HG02571 (cell line): ENCODE measurements around the gene RGPD4.
"Not testable (repeated sequence)": the region's sequence is repeated elsewhere in the genome, so short reads cannot be mapped to it uniquely, and the experiment has no call there.

Experiments
- ATAC-seq: cut with Tn5 transposase; IDR thresholded peaks from one replicate; pipeline ENCODE4 v1.9.1; 2021; ENCODE audit warnings: mild to moderate bottlenecking, moderate library complexity; ENCODE audit not compliant: unreplicated experiment

RGPD4 gene

DNA sequence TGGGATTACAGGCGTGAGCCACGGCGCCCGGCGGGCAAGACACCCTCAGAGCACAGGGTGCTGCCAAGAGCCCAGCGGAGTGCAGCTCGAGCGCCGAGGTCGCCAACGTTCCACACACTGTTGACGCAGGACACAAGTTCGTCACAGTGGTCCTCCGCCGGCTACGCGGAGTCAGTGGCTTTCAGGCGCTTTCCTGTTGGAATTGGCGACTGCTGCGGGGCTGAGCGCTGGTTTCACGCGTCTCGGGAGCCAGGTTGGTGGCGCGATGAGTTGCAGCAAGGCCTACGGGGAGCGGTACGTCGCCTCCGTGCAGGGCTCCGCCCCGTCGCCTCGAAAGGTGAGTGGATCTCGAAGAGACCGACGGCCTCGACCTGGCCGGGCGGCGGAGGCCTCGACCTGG lies at the start of gene RGPD4:
Gene RGPD4, plus strand, starts transcription at position 144 of the 400 bp plus-strand sequence. Its CDS starts 122 bp downstream, at position 266.
- not testable (repeated sequence) for ATAC-seq

DNA sequence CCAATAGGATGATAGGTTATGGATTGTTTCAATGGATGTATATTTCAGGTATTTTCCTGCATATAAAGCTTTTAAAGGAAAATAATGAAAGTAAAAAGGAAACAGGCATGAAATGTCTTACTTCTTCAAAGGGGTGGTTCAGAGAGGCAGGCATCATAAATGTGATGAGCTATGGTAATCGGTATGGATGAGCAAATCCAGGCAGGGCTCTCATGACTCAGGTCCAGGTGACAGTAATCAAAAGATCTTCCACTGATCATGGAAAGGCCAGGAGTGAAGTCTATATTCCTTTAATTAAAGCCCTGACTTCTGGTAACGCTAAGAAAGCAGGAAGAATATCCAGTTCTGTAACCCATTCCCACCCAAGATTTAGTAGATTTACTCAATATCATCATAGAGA lies 48.7 kb upstream of the RGPD4 start:
- no peak for ATAC-seq

GRCh38 chr2:107785756-107786155 lies 40.9 kb upstream of the RGPD4 start:
- no peak for ATAC-seq

- no peak for ATAC-seq
Measured at GRCh38 chr2:107790837-107791236, 35.9 kb upstream of the RGPD4 start.

- ATAC-seq, result no peak
Measured at GRCh38 chr2:107801498-107801897, 25.2 kb upstream of the RGPD4 start.

DNA sequence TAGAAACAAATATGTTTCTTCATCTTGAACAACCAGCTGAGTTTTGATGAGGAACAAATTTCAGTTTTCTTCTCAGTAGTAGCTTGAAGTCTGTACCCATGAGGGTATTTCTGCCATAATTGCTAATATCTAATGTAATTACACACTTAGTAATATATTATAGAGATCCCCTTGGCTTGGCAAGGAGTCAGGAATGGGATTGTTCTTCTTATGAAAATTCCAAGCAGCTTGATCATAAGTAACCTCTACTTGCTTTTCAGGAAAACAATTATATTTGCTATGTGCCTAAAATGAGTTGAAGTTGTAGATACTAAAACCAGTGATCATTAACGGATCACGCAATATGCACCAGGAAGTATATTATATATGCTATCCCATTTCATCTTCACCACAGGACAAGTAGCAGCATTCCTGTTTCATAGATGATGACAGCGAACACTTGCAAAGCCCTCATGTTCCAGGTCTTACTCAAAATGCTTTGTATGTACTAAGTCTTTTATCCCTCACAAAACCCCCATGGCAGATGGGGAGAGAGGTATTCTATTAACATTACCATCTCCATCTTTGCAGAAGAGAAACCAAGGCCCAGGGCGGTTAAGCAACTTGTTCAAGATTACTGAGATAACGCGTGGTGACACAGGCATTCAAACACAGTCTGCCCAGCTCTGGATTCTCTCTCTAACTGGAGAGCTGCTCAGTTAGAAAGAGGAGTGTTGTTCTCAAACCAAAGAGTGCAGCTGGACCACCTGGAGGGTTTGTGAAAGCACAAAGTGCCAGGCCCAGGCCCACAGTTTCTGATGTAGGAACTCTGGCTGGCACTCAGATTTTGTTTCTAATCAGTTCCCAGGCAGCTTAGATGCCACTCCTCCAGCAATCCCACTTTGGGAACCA lies 21.8 kb upstream of the RGPD4 start:
- no peak for ATAC-seq

DNA sequence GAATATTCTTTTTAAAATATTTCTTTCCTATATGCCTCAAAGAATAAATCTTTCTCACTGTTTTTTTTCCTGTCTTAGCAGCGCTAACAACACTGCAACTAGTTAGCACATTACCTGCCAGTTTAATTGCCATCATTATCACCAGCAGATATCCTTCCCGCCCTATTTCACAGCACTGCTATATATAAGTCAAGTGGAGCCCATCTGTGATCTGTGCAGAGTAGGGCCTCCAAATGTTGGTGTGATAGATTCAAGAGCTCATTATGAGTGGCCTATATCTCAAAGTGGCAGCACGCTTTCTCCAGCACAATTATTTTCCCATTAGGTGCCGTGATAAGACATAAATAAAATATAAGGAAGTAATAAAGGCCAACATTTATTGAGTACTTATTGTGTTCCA lies 19.8 kb upstream of the RGPD4 start:
- no peak for ATAC-seq

DNA sequence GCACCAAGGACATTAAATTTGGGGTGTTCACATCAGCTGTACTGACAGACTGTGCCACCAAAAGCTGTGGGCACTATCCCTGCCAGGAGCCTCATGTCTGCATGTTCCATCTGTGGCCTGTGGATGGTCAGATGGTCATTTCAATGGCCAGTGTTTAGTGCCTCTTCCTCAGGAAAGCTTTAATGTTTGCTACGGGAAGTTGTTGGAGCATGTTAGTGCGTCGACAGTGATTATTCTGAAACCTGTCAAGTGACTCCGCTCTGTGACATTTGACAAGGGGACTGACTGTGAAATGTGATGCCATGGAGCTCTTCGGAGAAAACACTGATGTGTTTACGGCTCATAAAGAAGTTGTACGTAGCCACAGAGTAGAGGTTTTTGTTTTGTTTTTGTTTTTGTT lies 18.7 kb upstream of the RGPD4 start:
- no peak for ATAC-seq

DNA sequence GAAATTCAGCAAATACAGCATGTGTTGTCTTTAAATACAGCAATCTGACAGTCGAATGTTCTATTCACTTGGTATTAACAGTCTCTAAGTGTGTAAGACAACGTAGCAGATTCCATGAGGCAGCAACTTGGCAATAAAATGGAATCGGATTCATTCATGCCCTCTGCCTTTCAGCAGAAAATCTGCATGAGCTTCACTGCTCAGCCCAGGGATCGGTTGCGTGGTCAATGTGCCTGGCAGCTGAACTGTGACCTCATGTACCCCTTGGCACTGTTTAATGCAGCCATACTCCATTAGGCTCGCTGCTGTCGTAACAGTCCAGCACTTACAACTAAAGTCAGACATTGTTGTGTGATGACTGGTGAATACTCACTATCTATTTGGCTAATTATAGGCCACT lies 17.7 kb upstream of the RGPD4 start:
- no peak for ATAC-seq

DNA sequence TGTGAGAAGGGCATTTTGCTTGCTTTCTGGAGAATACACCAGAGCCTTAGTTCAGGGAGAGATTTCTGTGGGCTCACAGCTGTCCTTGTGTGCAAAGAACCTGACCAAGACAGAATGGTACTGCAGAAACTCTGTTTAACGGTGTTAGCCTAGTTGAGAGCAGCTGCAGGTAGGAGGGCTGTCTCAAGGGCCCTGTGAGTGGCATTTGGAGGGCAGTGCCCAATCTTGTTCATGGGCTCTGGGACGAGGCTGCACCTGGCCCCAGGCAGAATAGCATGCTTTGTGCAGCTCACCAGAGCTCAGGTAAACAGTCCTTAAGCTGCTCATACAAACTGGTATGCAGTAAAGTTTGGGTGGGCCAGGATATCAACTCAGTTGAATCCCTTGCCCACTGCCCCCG lies 16.9 kb upstream of the RGPD4 start:
- no peak for ATAC-seq

DNA sequence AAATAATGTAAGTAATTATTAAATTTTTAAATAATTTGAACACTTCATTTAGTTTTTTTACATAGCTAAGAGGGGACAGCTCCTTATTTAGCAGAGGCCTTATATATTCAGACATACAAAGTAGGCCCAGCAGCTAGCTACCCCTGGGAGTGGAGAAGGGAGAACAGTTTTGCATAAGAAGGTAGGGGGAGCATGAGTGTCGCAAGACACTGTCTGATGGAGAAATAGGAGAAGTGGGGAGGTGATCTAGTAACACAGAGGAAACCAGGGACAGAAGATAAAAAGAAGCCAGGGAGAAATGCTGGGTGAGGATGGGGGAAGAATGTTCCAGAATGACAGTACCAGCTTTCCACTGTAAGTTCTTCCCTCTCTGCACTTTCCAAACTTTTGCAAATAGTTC lies 16.0 kb upstream of the RGPD4 start:
- no peak for ATAC-seq

DNA sequence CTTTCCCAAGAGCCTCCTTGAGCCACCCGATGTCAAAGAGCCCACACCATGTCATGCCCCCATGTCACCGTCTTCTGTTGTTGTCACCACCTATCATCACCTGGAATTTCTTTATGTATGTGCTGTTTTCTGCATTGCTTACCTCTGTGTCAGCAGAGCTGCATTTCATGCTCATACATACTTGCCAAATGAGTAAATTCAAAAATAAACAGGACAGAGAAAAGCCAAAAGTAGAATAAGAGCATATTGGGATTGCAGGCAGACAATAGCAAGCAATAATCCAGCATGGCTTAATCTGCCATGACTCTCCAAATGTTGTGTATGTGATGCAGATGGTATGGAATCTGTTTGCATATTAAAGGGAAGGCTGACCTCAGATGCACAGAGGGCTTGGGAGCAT lies 15.3 kb upstream of the RGPD4 start:
- no peak for ATAC-seq

DNA sequence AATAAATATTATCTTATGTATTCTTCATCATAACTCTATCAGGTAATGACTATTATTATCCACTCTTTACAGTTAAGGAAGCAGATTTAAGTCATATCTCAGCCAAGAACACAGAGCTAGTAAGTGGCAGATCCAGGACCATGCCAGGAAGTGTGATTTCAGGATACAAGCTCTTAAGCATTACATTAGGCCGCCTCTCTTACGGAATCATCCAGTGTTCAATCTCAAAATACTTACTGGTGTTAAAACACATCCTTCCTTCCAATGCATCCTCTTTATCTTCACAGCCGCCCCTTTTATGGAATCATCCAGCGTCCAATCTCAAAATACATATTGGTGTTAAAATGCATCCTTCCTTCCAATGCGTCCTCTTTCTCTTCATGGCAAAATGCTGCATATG lies 14.7 kb upstream of the RGPD4 start:
- ATAC-seq, result no peak

DNA sequence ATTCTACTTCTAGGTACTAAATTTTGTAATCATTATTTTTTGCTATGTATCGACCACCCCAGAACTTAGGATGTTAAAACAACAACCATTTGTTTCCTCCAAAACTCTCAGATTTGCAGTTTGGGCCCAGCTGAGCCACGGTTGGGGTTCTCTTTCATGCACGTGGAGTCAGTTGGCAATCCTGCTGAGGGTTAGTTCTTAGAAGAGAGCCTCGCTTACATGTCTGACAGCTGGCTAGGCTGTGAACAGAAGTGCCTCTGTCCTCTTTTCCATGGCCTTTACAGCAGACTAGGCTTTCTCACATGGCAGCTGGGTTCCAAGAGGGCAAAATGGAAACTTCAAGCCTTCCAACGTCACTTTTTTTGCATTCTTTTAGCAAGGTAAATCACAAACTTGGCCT lies 9.3 kb upstream of the RGPD4 start:
- ATAC-seq, result no peak

- ATAC-seq, result no peak
Measured at GRCh38 chr2:107822302-107822701, 4.4 kb upstream of the RGPD4 start.

GRCh38 chr2:107824451-107825205 lies 2.1 kb upstream of the RGPD4 start:
- no peak for ATAC-seq

DNA sequence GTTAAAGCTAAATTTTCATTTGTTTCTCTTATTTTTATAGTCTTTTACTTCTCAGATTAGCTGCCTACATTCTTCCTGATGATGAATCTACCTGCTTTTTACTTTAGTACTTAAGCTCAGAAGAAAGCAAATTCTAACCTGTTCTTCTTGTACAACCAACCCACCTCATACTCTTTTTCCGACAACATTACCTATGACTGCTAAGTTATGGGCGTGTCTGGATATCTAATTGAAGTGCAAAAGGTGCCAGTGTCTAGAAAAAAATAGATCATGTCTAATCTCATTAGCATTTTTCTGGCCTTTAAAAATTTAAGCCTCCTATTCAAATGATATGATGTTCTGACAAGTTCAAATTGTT lies 1.5 kb upstream of the RGPD4 start:
- no peak for ATAC-seq

GRCh38 chr2:107829514-107829913 lies 2.8 kb downstream of the RGPD4 start:
- ATAC-seq, result not testable (repeated sequence)

DNA sequence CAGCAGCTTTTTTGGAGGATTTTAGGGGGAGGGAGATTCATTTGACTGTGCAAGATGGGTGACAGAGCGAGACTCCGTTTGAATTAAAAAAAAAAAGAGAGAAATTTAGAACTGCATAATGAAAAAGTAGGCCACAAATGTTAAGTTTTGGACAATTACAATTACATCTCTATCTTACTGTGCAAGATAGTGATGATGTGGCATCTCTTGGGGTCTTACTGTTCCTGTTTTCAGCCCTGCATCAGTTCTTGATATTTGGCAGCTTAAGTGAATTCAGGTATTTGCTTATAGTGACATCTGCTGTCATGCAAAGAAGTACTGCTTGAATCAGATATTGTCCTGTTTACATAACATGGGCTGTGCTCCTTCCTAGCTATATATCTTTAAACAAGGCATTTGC lies 6.5 kb downstream of the RGPD4 start:
- ATAC-seq, result not testable (repeated sequence)

DNA sequence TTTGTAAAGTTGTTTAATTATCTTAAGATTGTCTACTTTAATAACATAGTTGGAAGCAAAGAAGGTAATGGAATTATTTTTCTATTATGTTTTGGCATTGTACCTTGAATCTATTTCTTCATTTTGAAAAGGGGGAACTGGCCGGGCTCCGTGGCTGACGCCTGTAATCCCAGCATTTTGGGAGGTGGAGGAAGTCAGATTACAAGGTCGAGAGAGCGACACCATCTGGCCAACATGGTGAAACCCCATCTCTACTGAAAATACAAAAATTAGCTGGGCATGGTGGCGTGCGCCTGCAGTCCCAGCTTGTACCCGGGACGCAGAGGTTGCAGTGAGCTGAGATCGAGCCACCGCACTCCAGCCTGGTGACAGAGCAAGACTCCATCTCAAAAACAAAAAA lies 6.9 kb downstream of the RGPD4 start:
- not testable (repeated sequence) for ATAC-seq

- ATAC-seq, result not testable (repeated sequence)
Measured at GRCh38 chr2:107916121-107916520, 89.4 kb downstream of the RGPD4 start.

DNA sequence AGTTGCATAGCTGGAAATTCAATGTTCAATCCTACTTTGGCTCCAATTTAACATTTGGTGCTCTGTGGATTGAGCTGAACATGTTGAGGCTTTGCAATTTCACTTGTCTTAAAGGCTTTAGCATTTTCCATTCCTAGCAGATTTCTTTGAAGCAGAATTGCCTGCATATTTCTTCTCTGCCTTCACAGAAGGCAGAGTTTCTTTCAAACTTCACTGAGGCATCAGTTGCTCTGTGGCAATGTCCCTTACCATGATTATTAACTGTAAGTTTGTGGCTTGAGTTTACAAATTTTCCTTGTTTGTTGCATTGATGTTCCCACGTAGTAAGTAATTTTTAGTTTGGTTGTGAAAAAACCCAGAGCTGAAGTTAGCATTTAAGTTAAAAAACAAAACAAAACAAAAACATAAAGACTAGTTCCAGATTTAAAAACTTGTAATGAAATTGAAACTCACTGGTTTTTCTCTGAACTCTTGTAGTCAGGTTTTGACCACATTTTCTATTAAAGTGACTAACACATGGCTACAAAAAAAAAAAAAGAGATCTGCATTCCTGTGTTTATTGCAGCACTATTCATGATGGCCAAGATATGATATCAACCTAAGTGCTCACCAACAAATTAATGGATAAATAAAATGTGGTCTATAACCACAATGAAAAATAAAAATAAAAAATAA lies 90.1 kb downstream of the RGPD4 start:
- ATAC-seq, result peak; percentile 56
